GM19395 (cell line): ENCODE results near the gene SLC35F6.
"Not testable (repeated sequence)": the region's sequence is repeated elsewhere in the genome, so short reads cannot be mapped to it uniquely, and the experiment has no call there.

ENCODE experiments used
- ATAC-seq: cut with Tn5 transposase; IDR thresholded peaks from one replicate; pipeline ENCODE4 v1.9.1; 2021; ENCODE audit warnings: mild to moderate bottlenecking, moderate library complexity; ENCODE audit not compliant: unreplicated experiment

Gene SLC35F6

DNA sequence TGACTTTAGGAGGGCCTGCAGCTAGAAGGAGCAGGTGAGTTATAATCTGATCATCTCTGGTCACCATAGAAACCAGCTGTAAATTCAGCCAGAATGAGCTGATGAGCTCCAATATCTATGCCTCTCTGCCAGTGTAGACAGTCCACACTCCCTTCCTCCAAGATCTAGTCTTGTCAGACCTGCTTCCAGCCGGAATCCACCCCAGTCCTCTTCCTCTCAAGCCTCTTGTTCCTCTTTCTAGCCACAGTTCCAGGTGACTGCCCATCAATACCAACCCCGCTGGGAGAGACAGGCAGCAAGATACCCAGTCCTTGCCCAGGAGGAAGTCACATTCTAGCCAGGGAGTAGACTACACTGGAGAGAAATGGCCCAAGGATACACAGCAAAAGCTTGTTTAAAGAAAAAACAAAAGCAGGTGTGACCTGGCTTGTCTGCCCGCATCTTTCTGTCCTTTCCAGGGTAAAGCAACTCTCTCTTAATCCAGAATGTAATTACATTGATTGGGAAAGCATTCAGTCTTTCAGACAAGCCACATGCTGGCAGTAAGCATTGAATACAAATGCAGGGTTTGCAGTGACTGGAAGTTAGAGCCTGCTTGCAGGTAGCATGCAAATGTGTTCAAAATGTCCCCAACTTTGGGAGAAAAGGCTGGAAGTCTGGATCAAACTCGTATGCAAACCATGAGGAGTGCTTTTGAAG is 9.0 kb upstream of the SLC35F6 start:
- ATAC-seq: no peak

- ATAC-seq: no peak
These were observed 7.7 kb upstream of the SLC35F6 start for GRCh38 chr2:26756337-26756736.

GRCh38 chr2:26757873-26758789 is 6.0 kb upstream of the SLC35F6 start:
- no peak for ATAC-seq

- ATAC-seq: no peak
These were observed 5.2 kb upstream of the SLC35F6 start for GRCh38 chr2:26758790-26759321.

DNA sequence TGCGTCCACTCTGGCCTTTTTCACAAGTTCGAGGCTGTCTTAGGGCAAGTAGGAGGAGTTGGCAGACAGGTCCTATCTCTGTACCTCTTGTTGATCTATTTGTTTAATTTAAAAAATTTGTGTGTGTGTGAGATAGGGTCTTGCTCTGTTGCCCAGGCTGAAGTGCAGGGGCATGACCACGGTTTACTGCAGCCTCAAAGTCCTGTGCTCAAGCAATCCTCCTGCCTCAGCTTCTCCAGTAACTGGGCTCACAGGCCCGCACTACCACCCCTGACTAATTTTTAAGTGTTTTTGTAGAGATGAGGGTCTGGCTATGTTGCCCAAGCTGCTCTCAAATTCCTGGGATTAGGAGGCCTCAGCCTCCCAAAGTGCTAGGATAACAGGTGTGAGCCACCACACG is 4.2 kb upstream of the SLC35F6 start:
- ATAC-seq: no peak

GRCh38 chr2:26760991-26761390 is 3.1 kb upstream of the SLC35F6 start:
- not testable (repeated sequence) for ATAC-seq

- ATAC-seq: no peak
These were observed 1.1 kb upstream of the SLC35F6 start for GRCh38 chr2:26763019-26763418.

- ATAC-seq: no peak
These were observed 822 bp downstream of the SLC35F6 start for GRCh38 chr2:26764906-26765305.

GRCh38 chr2:26765475-26766200 is 1.6 kb downstream of the SLC35F6 start:
- no peak for ATAC-seq

DNA sequence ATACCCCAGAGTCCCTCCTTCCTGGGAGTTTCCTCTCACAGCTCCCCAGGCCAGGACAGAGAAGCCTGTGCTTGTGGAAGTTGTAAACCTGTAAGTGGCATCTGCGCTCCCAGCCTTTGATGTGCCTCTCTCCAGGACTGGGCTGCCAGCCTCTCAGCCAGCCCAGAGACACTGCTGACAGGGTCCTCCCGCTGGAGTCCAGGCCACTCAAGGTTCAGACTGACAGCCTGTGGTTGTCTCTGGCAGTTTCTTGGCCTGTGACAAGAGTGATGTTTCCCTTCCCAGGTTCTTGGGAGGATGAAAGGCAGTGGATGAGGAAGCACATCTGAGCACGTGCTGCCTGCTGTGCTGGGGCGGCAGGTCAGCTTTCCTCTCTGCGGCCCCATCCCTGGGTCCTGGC is 3.0 kb downstream of the SLC35F6 start:
- ATAC-seq: no peak

- ATAC-seq: no peak
These were observed 3.9 kb downstream of the SLC35F6 start for GRCh38 chr2:26767894-26768487.

DNA sequence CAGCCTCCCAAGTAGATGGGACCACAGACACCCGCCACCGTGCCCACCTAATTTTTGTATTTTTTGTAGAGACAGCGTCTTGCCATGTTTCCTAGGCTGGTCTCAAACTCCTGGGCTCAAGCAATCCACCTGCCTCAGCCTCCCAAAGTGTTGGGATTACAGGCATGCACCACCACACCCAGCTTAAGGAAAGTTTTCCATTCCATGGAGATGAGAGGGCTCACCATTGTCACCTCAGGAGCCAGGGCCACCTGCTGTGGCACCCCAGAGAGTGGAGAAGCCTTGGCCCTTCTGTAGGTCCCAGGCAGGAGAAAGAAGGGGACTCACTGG is 4.6 kb downstream of the SLC35F6 start:
- ATAC-seq: no peak

GRCh38 chr2:26769089-26769761 is 5.1 kb downstream of the SLC35F6 start:
- ATAC-seq: no peak

GRCh38 chr2:26770986-26771586 is 7.0 kb downstream of the SLC35F6 start:
- no peak for ATAC-seq

- no peak for ATAC-seq
These were observed 8.2 kb downstream of the SLC35F6 start for GRCh38 chr2:26772064-26773001.

GRCh38 chr2:26776195-26776800 is 12.2 kb downstream of the SLC35F6 start:
- no peak for ATAC-seq

DNA sequence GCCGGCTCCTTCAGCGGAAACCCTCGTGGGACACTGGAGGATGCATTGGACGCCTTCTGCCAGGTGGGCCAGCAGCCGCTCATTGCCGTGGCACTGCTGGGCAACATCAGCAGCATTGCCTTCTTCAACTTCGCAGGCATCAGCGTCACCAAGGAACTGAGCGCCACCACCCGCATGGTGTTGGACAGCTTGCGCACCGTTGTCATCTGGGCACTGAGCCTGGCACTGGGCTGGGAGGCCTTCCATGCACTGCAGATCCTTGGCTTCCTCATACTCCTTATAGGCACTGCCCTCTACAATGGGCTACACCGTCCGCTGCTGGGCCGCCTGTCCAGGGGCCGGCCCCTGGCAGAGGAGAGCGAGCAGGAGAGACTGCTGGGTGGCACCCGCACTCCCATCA is 14.0 kb downstream of the SLC35F6 start:
- no peak for ATAC-seq

DNA sequence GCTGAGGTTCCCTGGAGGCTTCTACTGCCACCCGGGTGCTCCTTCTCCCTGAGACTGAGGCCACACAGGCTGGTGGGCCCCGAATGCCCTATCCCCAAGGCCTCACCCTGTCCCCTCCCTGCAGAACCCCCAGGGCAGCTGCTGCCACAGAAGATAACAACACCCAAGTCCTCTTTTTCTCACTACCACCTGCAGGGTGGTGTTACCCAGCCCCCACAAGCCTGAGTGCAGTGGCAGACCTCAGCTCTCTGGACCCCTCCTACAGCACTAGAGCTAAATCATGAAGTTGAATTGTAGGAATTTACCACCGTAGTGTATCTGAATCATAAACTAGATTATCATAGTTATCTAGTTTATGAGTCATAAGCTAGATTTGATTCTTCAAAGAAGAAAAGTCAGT is 14.4 kb downstream of the SLC35F6 start:
- ATAC-seq: no peak
